Mesendoderm (in vitro differentiated cells): ENCODE data around the gene HAUS8.
A peak's percentile ranks its signal among the peaks of the same experiment; 100 is the strongest.
"Not testable (repeated sequence)": the region's sequence is repeated elsewhere in the genome, so short reads cannot be mapped to it uniquely, and the experiment has no call there.

Experiments used
- DNase-seq: peaks from one replicate; pipeline ENCODE4 v3.0.0; 2013
- H2AK5ac ChIP-seq: 2 replicates; pipeline ENCODE4 v1.6.1; 2013; ENCODE audit warnings: low read length, inconsistent platforms
- H2BK120ac ChIP-seq: 2 replicates; pipeline ENCODE4 v1.6.1; 2013; ENCODE audit warnings: low read depth, mild to moderate bottlenecking, low read length, moderate library complexity, mixed read lengths
- H2BK15ac ChIP-seq: replicated peaks from 2 replicates; pipeline ENCODE4 v1.6.1; 2013; ENCODE audit warnings: low read depth, mild to moderate bottlenecking, moderate library complexity
- H2BK5ac ChIP-seq: 2 replicates; pipeline ENCODE4 v1.6.1; 2013; ENCODE audit warnings: low read length, inconsistent platforms
- H3K18ac ChIP-seq: 2 replicates; pipeline ENCODE4 v1.6.1; 2013; ENCODE audit warnings: mild to moderate bottlenecking, low read length, mixed read lengths
- H3K23ac ChIP-seq: one replicate; pipeline ENCODE4 v1.6.1; 2013; ENCODE audit warnings: low read length
- H3K27ac ChIP-seq: 2 replicates; pipeline ENCODE4 v1.5.1; 2013; ENCODE audit warnings: low read depth, mild to moderate bottlenecking, inconsistent platforms, low read length, moderate library complexity
- H3K27me3 ChIP-seq: 2 replicates; pipeline ENCODE4 v1.6.1; 2013; ENCODE audit warnings: low read length, control low read depth, mild to moderate bottlenecking, inconsistent platforms; ENCODE audit not compliant: insufficient read depth, poor library complexity
- H3K36me3 ChIP-seq: 2 replicates; pipeline ENCODE4 v1.6.1; 2013; ENCODE audit warnings: low read length, inconsistent platforms; ENCODE audit not compliant: control insufficient read depth, insufficient read depth
- H3K4ac ChIP-seq: one replicate; pipeline ENCODE4 v1.6.1; 2013; ENCODE audit warnings: low read depth, mild to moderate bottlenecking, low read length, moderate library complexity
- H3K4me1 ChIP-seq: 2 replicates; pipeline ENCODE4 v1.6.1; 2013; ENCODE audit warnings: low read depth, low read length, inconsistent platforms; ENCODE audit not compliant: control insufficient read depth
- H3K4me2 ChIP-seq: 2 replicates; pipeline ENCODE4 v1.6.1; 2013; ENCODE audit warnings: low read length
- H3K4me3 ChIP-seq: 2 replicates; pipeline ENCODE4 v1.5.1; 2013; ENCODE audit warnings: mild to moderate bottlenecking, low read length
- H3K56ac ChIP-seq: one replicate; pipeline ENCODE4 v1.6.1; 2013; ENCODE audit warnings: low read length
- H3K79me1 ChIP-seq: 2 replicates; pipeline ENCODE4 v1.6.1; 2013; ENCODE audit warnings: low read length, inconsistent platforms
- H3K79me2 ChIP-seq: 2 replicates; pipeline ENCODE4 v1.6.1; 2013; ENCODE audit warnings: mild to moderate bottlenecking, low read length; ENCODE audit not compliant: control insufficient read depth, insufficient read depth
- H3K9ac ChIP-seq: 2 replicates; pipeline ENCODE4 v1.6.1; 2013; ENCODE audit warnings: low read length, inconsistent platforms
- H4K5ac ChIP-seq: one replicate; pipeline ENCODE4 v1.6.1; 2013; ENCODE audit warnings: low read length
- H4K8ac ChIP-seq: one replicate; pipeline ENCODE4 v1.6.1; 2013; ENCODE audit warnings: low read depth, mild to moderate bottlenecking, control low read depth, low read length, moderate library complexity
- WGBS: extraction: QIAGEN DNeasy Blood & Tissue Kit; methylation state at CpG from one replicate; pipeline ENCODE4 v1.1.7; 2013; ENCODE audit warnings: low lambda C conversion rate, missing lambda C conversion rate; ENCODE audit not compliant: insufficient coverage; ENCODE audit errors: extremely low coverage; 5-methylcytosine and 5-hydroxymethylcytosine counted together

Gene HAUS8

GRCh38 chr19:17101686-17102628 is 26.7 kb upstream of the HAUS8 start:
- no peak overlapping the region for H2BK15ac ChIP-seq
- no peak overlapping the region for H3K4me2 ChIP-seq
- peaks cover 5% of the 10 kb centered on the region for H3K36me3 ChIP-seq
- no peaks in the 10 kb centered on the region for H3K4me1 ChIP-seq
- H2BK5ac ChIP-seq, result no peak overlapping the region
- no peak overlapping the region for H2BK120ac ChIP-seq
- no peak overlapping the region for H3K9ac ChIP-seq
- H3K4me3 ChIP-seq, result no peak overlapping the region
- no peak overlapping the region for H2AK5ac ChIP-seq
- peaks cover 19% of the 10 kb centered on the region for H3K79me1 ChIP-seq
- no peak overlapping the region for H4K8ac ChIP-seq
- no CpG with 5 or more reads among the region's 59 CpGs for WGBS
- no peak overlapping the region for H3K27ac ChIP-seq
- H3K79me2 ChIP-seq, result peaks cover 11% of the 10 kb centered on the region
- no peak for DNase-seq
- H3K56ac ChIP-seq, result no peak overlapping the region
- H3K4ac ChIP-seq, result no peak overlapping the region
- no peak overlapping the region for H3K23ac ChIP-seq
- H4K5ac ChIP-seq, result no peak overlapping the region
- no peak overlapping the region for H3K18ac ChIP-seq
- no peaks in the 10 kb centered on the region for H3K27me3 ChIP-seq

- H3K4me1 ChIP-seq, result no peaks in the 10 kb centered on the region
- H4K8ac ChIP-seq, result no peak overlapping the region
- H3K79me1 ChIP-seq, result peaks cover 18% of the 10 kb centered on the region
- H3K27ac ChIP-seq, result no peak overlapping the region
- H2BK15ac ChIP-seq, result no peak overlapping the region
- no peak overlapping the region for H4K5ac ChIP-seq
- H2AK5ac ChIP-seq, result no peak overlapping the region
- H3K4ac ChIP-seq, result no peak overlapping the region
- H2BK120ac ChIP-seq, result no peak overlapping the region
- no peak overlapping the region for H3K23ac ChIP-seq
- H3K9ac ChIP-seq, result no peak overlapping the region
- no CpG with 5 or more reads among the region's 9 CpGs for WGBS
- peak; percentile 64 for DNase-seq
- H3K27me3 ChIP-seq, result no peaks in the 10 kb centered on the region
- H3K18ac ChIP-seq, result no peak overlapping the region
- H3K36me3 ChIP-seq, result peaks cover 5% of the 10 kb centered on the region
- H3K56ac ChIP-seq, result no peak overlapping the region
- no peak overlapping the region for H3K4me2 ChIP-seq
- H3K4me3 ChIP-seq, result no peak overlapping the region
- no peak overlapping the region for H2BK5ac ChIP-seq
- H3K79me2 ChIP-seq, result peaks cover 17% of the 10 kb centered on the region
Observed at GRCh38 chr19:17098326-17098725, 23.1 kb upstream of the HAUS8 start.

GRCh38 chr19:17097593-17098126 is 22.4 kb upstream of the HAUS8 start:
- no CpG with 5 or more reads among the region's 8 CpGs for WGBS
- peak overlapping the region; percentile 34 for H3K56ac ChIP-seq

GRCh38 chr19:17095141-17095919 is 20.1 kb upstream of the HAUS8 start:
- Histone ChIP-seq H3K27me3 (no peaks in the 10 kb centered on the region), H4K5ac (no peak overlapping the region), H3K18ac (no peak overlapping the region), H3K79me1 (peaks cover 26% of the 10 kb centered on the region), H2AK5ac (no peak overlapping the region), H3K79me2 (peaks cover 33% of the 10 kb centered on the region), H3K4me1 (peaks cover 2% of the 10 kb centered on the region), H3K27ac (no peak overlapping the region), H3K36me3 (no peaks in the 10 kb centered on the region), H3K4ac (no peak overlapping the region), H2BK120ac (no peak overlapping the region), H3K56ac (no peak overlapping the region), H3K4me3 (no peak overlapping the region), H4K8ac (no peak overlapping the region), H2BK15ac (no peak overlapping the region), H3K4me2 (no peak overlapping the region), H2BK5ac (no peak overlapping the region), H3K23ac (no peak overlapping the region), H3K9ac (no peak overlapping the region)
- WGBS, result no CpG with 5 or more reads among the region's 23 CpGs
- no peak for DNase-seq

More at GRCh38 chr19:17097593-17098126, 22.4 kb upstream of the HAUS8 start:
- Histone ChIP-seq H3K4ac (peak overlapping the region; percentile 20), H3K4me2 (no peak overlapping the region), H2BK15ac (no peak overlapping the region), H3K79me2 (peaks cover 20% of the 10 kb centered on the region), H3K23ac (no peak overlapping the region), H3K79me1 (peaks cover 19% of the 10 kb centered on the region), H3K27me3 (no peaks in the 10 kb centered on the region), H3K27ac (peak overlapping the region; percentile 37), H2BK5ac (no peak overlapping the region), H2AK5ac (no peak overlapping the region), H3K4me3 (no peak overlapping the region), H4K5ac (no peak overlapping the region), H3K36me3 (peaks cover 5% of the 10 kb centered on the region), H3K18ac (peak overlapping the region; percentile 24), H3K4me1 (no peaks in the 10 kb centered on the region), H2BK120ac (no peak overlapping the region), H4K8ac (no peak overlapping the region), H3K9ac (no peak overlapping the region)
- peak; percentile 68 for DNase-seq

DNA sequence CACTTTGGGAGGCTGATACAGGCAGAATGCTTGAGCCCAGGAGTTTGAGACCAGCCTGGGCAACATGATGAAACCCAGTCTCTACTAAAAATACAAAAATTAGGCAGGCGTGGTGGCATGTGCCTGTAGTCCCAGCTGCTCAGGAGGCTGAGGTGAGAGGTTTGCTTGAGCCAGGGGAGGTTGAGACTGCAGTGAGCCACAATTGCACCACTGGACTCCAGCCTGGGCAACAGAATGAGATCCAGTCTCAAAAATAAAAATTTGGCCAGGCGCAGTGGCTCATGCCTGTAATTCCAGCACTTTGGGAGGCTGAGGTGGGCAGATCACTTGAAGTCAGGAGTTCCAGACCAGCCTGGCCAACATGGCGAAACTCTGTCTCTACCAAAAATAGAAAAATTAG is 19.4 kb upstream of the HAUS8 start:
- H2BK5ac ChIP-seq, H3K4ac ChIP-seq, H3K4me2 ChIP-seq, H2BK15ac ChIP-seq, H3K9ac ChIP-seq, H3K4me1 ChIP-seq, H2BK120ac ChIP-seq, H3K36me3 ChIP-seq, H4K5ac ChIP-seq, H3K23ac ChIP-seq, H2AK5ac ChIP-seq, H3K56ac ChIP-seq, H3K27ac ChIP-seq, H3K27me3 ChIP-seq, H3K18ac ChIP-seq, H4K8ac ChIP-seq, DNase-seq, H3K4me3 ChIP-seq: not testable (repeated sequence)
- Histone ChIP-seq H3K79me1 (peaks cover 30% of the 10 kb centered on the region), H3K79me2 (peaks cover 36% of the 10 kb centered on the region)
- WGBS, result no CpG with 5 or more reads among the region's 3 CpGs
